Hematopoietic multipotent progenitor cell treated with erythropoietin and hydrocortisone succinate and interleukin-3 and kit ligand, for 17 days (in vitro differentiated cells): Measurements from ENCODE around the gene AKAP13.

Source experiments
- DNase-seq: peaks from one replicate; pipeline ENCODE4 v3.0.0-alpha.2; 2015; ENCODE audit warnings: low spot score

Gene AKAP13

DNA sequence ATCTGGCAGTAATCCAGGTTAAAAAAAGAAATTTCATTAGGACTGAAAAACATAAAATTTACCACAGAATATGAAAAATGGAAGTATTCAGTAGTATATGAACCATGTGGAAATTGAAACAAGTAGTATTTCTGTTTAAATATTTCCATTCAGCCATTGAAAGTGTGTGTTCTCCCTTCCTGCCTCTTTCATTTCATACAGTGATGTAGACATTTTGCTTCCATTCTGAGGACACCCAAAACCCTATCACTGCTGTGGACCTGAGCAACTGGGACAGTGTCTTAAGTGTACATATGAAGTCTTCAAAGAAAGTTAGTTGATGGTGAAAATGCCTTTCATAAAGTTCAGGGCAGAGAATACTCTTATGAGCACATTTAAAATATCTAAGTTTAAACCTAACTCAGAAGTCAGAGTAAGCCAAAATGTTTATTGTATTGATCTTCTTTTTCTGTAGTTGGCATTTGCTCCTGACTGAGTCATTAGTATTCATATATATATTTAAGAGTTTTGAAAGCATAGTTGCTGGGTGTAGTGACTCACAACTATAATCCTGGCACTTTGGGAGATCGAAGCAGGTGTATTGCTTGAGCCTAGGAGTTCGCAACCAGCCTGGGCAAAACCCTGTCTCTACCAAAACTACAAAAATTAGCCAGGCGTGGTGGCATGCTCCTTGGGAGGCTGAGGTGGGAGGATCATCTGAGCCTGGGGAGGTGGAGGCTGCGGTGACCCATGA, 215.6 kb downstream of the AKAP13 start:
- DNase-seq = no peak

DNA sequence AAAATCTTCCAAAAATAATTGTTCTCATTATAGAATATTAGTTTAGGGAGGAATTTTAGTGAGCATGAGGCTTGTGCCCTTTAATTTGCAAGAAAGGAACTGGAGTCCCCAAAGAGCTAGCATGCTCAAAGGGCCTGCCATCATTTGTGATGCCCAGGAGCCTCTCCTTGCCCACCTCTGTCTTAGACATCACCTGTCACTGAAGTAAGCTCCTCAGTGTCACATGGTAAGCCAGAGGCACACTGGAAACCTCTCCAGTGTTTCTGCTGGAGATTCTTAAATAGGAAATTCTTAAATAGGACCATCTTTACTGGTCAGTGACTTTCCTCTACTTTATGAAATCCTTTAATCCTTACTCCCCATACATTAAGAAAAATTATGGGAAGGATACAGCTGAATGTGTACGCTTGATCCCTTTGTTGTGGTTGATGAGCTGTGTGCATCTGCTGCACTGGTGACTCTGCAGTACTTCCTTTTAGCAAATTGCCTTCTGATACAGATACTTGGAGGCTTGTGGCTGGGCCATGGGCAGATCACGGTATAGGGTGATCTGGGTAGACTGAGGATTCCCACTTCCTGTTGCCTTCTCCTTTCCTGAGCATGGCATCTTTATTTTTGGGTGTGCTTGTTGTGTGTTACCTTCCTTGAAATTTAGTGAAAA, 216.9 kb downstream of the AKAP13 start:
- no peak for DNase-seq

DNA sequence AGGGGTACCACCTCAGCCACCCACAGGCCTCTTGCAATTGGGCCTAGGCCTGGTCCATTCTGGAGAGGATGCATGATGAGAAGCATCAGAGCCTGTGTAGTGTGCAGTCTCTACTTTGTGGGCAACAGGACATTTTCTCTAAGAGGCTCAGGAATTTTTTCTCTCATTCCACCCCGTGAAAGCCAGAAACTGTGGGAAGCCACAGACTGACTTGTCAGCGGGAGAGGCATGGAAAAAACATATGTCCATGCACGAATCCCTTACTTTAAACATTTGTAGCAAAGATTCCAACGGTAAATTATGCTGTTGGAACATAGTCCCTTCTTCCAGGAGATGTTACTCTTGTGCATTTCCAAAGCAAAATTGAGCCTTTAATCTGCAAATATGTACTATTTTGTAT, 217.8 kb downstream of the AKAP13 start:
- DNase-seq = no peak

DNA sequence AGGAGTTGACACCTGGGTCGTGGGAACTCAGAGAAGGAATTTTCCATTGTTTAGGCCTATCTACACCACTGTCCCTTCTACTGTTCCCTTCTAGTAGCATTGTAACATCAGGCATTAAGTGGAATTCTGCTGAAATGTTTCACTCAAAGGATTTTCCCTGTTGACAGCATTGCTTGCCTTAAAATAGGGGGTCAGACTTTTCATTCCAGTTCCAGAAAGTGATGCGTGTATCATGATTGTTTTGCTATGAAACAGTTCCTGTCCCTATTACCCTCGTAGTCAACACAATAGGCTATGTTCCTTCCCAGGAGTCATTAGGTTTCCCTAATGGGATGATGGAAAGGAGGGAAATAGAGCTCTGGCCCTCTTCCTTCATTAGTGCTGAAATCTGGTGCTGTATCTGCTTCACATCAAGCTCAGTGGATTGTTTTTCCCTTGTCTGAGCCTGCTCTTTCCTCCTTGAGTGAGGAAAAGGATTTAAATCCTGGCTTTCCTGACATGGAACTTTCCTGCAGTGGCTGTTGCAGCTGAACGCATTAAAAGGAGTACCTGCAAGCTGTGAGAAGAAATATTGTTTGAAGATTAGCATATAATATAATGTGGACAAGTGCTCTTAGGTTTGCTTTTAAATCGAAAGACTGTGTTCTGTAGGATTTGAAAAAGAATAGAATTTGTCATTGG, 218.5 kb downstream of the AKAP13 start:
- no peak for DNase-seq

DNA sequence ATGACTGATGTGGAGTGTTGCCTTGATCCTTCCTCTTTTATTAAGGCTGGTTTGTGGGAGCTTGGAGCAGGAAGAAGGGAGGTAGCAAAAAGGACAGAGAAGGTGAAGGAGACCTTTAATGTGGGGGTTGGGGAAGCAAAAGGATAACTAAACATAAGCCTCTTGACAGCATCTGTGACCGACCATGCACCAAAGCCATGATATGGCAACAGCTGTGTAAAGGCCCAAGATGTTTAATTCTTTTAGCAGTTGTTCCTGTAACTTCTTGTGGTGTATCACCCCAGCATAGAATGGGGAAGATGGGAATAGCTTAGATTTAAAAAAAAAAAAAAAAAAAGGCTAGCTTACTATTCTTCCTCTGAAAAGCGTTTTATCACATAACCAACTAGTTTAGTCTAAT, 219.6 kb downstream of the AKAP13 start:
- DNase-seq = no peak

DNA sequence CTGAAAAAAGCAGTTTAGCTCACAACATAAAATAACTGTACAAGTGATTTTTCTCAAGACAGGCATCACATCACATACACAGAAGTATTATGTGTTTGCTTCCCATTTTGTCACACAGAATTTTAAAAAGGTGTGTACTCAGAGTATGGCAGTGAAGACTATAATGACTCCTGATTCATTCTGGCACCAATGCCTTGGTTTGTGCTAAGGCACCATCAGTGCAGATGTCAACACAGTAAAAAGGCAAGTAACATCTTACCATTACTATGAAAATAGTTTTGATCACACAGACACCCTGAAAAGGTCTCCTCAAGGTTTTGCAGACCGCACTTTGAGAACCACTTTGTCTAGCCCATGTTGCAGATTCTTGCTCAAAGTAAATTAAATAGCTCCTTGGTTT, 222.8 kb downstream of the AKAP13 start:
- DNase-seq = no peak

DNA sequence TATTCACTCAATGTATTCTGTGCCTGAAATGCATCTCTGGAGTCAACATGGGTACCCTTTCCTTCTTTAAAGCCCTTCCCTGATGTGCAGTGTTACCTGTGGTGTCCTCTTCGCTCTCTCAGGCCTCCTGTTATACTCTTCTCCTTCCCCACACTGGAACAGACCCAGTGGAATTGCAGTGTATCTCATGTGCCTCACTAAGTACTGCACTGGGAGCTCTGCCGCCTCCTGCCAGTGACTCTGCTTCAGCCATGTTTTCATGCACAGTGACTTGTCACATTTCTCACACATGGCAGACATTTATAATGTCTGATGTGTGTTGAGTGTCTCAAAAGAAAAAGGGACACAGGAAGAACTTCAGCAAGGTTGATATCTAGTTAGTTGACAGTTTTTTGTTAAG, 223.3 kb downstream of the AKAP13 start:
- DNase-seq = peak; percentile 15

DNA sequence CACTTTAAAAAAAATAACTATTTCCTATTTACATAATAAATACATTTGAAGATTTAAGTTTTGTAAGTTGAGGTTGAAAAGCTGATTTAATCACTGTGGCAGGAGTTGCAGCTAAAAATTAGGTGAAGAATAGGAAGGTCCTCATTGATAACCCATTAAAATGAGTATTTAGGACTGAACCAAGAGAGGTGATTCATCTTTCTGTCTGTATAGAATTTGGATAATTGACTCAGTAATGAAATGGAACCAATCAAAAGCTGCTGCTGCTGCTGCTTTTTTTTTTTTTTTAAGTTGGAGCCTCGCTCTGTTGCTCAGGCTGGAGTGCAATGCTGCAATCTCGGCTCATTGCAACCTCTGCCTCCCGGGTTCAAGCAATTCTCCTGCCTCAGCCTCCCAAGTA, 223.8 kb downstream of the AKAP13 start:
- DNase-seq = no peak

DNA sequence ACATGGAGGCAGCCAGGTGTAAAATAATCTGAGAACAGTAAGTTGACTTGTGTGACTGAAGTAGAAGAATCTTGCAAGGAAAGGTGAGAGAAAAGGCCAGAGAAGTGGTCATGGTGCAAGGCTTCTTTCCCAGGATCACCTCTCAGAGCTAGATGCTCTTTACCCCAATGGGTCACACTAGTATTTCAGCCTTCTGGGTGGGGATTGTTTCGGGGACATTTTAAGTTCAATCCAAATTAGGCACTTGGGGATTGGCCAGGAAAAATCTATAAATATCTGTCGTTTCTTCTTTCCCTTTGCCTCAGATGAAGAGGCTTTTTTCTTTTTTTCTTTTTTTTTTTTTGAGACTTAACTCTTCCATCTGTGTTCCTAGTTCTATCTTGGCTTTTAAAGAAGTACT, 226.3 kb downstream of the AKAP13 start:
- DNase-seq = no peak

DNA sequence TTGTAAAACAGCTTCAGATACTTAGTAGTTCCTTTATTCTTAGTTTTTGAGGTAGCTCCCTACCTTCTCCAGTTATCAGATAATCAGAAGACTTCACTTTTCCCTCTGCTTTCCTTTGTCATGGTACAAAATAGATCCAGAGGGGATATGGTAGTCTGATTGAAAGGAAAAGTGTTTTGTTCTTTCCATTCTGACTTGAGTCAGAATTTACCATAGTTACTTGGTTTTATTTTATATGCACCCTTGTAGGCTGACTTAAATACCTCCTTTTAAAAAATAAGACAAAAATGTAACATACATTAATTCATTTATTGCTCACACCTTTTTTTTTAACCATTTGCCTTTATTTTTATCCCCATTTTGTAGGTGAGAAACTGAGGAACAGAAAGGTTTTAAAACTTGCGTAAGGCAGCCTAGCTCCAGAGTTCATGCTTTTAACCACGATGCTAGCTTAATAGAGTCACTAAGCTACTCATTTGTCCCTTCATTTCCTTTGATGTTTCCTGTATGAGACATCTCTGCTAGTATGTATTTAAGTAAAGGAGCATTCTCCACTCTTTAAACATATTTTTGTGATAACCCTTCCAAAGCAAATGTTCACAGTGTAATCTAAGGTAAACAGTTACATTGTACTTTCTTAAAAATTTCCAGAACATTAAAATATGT, 226.9 kb downstream of the AKAP13 start:
- no peak for DNase-seq

DNA sequence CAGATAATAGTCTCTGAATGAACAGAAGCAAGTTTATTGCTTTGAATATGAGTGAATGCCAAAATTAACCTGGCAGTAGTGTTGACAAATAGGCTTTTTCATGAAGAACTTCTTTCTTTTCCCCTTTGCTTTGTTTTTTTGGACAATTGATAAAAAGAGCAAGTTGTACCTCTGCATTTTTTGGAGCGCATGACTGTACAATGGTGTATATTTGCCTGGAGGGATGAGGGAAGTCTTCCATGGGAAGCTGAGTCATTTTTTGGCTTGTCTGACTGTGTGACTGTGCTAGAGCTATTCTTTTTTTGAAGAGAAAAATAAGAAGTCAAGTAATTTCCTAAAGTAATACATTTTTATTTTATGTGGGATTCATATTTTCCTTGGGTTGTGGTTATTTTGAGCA, 227.4 kb downstream of the AKAP13 start:
- no peak for DNase-seq

DNA sequence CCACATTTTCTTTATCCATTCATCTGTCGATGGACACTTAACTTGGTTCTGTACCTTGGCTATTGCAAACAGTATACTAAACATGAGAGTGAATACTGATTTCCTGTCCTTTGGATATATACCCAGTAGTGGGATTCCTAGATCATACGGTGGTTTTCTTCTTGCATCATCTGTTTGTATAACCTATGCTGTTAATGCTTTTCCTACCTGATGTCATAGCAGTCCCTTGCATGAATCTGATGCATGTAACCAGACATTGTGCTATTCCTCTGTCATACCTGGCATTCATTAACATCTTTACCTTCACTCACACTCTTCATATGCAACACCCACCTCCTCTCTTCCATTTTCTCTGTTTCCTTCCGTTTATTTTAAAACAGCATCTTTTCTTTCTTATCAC, 229.1 kb downstream of the AKAP13 start:
- no peak for DNase-seq

DNA sequence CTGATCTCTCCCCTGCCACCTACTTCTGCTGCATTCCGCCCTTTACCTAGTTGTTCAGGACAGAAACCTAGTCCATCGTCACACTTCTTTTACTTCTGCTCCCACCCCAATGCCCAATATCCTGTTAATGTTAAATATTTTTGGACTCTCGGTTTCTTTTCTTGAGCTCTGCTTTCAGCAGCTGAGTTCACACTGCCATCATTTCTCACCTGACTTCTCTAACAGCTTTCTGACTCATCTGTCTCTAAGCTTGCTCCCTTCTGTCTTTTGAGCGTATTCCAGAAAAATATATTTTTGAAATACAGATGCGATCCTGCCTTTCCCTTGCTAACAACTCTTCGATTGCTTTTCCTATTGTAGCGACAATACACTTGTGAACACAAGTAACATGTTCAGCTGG, 231.0 kb downstream of the AKAP13 start:
- no peak for DNase-seq

DNA sequence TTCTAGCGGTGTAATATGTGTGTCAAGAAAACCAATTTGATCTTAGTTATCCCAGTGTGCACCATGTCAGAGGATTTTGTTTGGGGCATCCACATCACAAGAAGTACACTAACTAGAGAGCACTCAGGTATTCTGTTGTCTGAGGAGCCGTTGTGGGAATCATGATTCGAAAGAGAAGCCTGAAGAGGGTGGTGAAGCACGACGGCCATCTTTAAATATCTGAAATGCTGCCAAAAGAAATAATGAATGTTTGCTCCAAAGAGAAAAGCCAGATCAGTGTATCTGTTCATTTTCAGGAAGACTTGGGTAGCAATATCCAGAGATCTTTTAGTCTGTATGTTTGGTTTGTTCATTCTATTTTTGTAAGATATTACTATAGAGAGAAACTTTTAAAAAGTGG, 233.7 kb downstream of the AKAP13 start:
- DNase-seq = no peak

DNA sequence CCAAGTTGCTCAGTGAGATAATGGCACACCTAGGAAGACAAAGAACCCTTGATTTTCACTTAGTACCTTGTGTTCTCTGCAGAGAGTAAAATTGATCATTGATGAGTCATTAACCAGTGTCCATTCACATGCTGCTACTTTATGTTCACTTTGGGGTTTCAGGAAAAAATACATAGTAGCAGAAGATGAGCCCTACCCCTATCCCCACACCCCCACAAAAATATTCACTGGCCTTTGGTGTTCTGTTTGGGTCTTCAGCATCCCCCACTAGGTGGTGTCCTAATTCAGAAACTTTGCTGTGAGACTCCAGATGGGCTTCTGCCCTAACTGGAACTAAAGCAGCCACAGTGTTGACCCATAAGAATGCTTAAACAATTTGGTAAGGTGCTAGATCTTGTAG, 235.5 kb downstream of the AKAP13 start:
- peak; percentile 15 for DNase-seq

DNA sequence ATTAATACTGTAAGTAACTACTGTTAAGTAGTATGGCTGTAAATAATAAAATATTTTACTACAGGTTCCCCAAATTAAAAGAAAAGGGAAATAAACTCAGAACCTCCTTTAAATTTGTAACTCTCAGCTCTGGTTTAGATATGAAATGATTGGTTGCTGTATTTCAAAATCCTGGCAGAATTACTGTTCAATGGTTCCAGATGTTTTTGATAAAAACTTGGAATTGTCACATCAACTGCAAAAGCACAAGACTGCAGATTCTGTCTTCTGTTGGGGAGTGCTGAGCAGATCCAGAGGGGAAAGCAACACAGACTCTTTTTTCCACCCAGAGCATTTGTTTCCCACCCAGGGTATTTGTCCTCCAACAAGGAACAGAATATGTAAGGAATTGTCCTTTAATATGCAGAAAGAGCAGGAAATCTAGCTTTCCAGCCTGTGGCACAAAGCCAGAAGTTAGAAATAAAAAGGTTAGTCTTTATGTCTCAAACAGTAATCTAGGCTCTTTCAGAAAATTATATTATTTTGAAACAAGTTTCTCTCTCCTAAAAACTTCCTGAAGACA, 236.2 kb downstream of the AKAP13 start:
- DNase-seq = no peak

DNA sequence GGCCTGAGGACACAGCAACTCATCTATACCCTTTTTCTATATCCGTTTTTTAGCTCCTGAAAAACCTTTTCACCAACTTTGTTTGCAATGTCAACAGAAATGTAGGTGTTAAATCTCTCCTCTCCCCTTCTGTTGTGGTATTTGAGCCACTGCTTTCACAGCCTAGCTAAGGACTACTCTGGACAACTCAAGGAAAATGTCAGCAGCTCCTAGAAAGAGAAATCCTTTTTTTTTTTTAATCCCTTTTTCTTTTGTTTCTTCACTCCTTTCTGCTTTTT, 237.8 kb downstream of the AKAP13 start:
- no peak for DNase-seq

DNA sequence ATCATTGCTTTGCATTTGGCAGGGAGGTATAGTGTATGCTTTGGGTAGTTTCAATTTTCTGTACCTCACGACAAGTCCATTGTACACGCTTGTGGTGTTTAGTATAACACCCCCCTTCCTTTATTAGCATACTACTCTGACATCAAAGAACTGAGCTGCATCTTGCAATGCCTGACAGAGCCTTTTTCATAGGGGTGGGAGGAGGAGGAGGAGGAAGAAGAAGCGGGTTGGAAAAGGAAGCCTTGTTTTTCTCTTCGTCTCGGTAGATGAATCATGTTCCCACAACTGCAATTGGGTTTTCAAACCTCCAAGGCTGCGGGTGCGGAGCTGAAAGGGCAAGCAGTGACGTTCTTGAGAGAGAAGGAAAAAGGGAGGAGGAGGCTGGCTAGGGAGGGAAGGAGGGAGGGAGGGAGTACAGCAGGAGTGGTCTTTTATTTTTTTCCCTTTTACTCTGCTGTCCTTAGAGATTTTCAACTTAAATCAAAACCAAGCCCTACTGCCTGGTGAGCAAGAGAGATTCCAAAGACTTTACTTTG, 238.6 kb downstream of the AKAP13 start:
- no peak for DNase-seq

DNA sequence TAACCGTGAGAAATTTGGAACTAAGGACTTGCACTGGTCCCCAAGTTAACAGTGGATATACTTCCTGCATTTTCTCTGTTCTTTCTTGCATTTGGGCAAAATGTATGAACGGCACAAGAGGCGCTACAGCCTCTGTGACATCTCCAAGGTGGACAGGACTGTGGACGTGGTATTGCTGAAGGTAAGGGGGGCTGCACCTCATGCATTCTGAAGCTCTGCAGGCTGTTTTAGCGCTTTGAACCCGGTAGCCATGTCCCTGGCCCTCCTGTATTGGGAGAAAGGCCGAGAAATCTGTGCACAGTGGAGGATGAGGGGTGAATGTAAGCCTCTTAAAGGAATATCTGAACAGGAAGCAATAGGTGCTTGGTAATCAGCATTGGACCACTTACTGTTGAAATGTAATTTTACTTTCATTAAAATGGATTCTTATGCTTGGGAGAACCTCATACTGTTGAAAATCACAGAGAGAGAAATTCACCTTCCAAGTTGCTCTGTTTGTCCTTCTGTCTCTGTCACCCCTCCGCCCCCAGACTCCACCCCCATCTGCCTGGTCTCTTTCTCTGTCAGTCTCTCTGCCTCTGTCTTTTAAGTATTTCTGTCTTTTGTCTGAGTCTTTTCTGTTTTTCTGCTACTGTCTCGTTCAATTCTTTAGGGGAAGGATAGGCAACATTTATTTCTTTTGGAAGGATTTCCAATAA, 239.7 kb downstream of the AKAP13 start:
- no peak for DNase-seq

DNA sequence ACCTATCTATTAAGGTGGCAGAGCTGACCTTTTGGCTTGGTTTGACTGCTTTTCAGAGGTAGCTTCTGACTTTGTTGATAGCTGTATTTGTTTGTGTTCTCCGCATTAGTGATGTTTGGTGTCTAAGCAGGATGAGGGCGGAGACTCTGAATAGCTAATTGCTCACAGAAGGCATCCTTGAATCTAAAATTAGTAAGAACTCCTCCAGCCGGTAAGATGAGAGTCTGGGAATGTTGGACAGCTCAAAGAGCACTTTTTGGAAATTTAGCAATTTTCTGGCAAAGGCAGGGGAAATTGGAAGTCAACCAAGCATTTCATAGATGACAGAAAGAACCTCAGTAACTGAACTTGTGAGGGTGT, 240.3 kb downstream of the AKAP13 start:
- no peak for DNase-seq

DNA sequence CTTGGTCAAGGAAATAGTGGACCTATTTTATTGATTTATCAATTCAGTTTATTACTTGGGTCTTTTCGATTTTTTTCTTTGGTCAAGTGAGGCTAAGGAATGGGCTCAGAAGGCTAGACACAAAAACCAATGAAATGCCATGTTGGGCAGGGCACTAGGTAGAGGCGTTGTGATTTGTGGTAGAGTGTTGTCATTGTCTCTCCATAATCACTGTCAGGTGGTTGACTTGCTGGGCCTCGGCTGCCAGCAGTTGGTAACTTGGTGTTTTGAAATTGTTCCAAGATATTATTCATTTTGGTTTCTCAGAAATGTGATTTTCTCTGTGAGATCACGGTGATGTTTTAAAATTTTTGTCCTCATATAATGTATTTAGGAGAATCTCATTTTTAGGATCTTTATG, 240.7 kb downstream of the AKAP13 start:
- no peak for DNase-seq

DNA sequence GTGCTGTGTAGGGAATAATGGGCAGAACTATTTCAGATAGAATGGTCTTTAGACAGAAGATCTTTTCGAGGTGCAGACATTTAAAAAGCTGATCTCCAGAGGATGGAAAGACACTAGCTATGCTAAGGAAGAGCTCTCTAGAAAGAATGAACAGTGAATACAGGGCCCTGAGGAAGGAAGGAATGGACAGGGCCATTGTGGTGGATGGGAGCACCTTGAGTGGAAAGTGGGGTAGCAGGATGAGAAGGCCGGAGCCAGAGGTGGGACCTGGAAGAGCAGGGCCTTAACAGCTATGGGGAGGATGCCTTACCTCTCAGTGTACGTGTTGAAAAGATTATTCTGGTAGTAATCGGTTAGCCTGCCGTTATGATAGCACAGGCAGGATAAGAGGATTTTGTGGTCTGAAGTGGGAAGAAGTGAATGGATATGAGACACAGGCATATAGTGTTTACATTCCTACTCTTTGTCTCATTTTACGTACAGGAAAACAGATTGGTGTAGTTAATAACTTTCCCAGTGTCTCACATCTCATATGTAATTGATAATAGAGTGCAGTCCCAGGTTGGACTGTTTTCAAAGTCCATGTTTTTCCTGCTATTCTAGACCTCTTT, 241.9 kb downstream of the AKAP13 start:
- DNase-seq = no peak
